Stimulated activated effector memory CD8-positive, alpha-beta T cell treated with anti-CD3 and anti-CD28 coated beads, Interleukin-12 subunit alpha, Interleukin-12 subunit beta, amount 100 ng/mL, for 72 hours (primary cell): ENCODE results near the gene IL27RA.

Experiments
- ATAC-seq: fragments of 150-1000 bp; cut with Tn5 transposase; 2 replicates; pipeline ENCODE4 v1.10.0; 2021
- DNase-seq, 2 donors: peaks; one replicate each; pipeline ENCODE4 v3.0.0; 2021 to 2022; ENCODE audit warnings: low spot score in 2 of 2
- H3K27ac Mint-ChIP-seq: one replicate; pipeline ENCODE4 v1.8.0; 2022; ENCODE audit warnings: mild to moderate bottlenecking, mixed read lengths
- H3K36me3 Mint-ChIP-seq: one replicate; pipeline ENCODE4 v1.8.0; 2022; ENCODE audit warnings: mild to moderate bottlenecking, mixed read lengths
- H3K4me1 Mint-ChIP-seq: one replicate; pipeline ENCODE4 v1.8.0; 2022; ENCODE audit warnings: mixed read lengths
- H3K4me3 Mint-ChIP-seq: one replicate; pipeline ENCODE4 v1.8.0; 2022; ENCODE audit warnings: mild to moderate bottlenecking, mixed read lengths
- H3K9me3 Mint-ChIP-seq: one replicate; pipeline ENCODE4 v1.8.0; 2022; ENCODE audit warnings: mixed read lengths

The IL27RA gene

GRCh38 chr19:14031719-14032480, at the start of gene IL27RA:
Gene IL27RA, plus strand, starts transcription at chr19:14031762. Its CDS starts 111 bp downstream, at chr19:14031873.
- Mint-ChIP-seq H3K36me3 (peaks cover 54% of the 10 kb centered on the region), H3K4me1 (peaks cover 35% of the 10 kb centered on the region), H3K9me3 (no peaks in the 10 kb centered on the region), H3K4me3 (peak within 1 kb of the TSS; percentile 96), H3K27ac (peak within 1 kb of the TSS; percentile 96)
- peak; percentile 62 to 89 for DNase-seq
- ATAC-seq, result peak; percentile 84

- H3K4me1 Mint-ChIP-seq, result peaks cover 25% of the 10 kb centered on the region
- ATAC-seq (no peak), DNase-seq (no peak)
- no peak overlapping the region for H3K27ac Mint-ChIP-seq
- H3K36me3 Mint-ChIP-seq, result peaks cover 11% of the 10 kb centered on the region
- no peak overlapping the region for H3K4me3 Mint-ChIP-seq
- no peaks in the 10 kb centered on the region for H3K9me3 Mint-ChIP-seq
Measured at GRCh38 chr19:13981988-13982501, 49.5 kb upstream of the IL27RA start.

GRCh38 chr19:13982773-13983172, 48.8 kb upstream of the IL27RA start:
- peaks cover 32% of the 10 kb centered on the region for H3K4me1 Mint-ChIP-seq
- H3K4me3 Mint-ChIP-seq, result no peak overlapping the region
- H3K36me3 Mint-ChIP-seq, result peaks cover 16% of the 10 kb centered on the region
- ATAC-seq (no peak), DNase-seq (no peak)
- no peaks in the 10 kb centered on the region for H3K9me3 Mint-ChIP-seq
- H3K27ac Mint-ChIP-seq, result peak overlapping the region; percentile 14

GRCh38 chr19:13983213-13983889, 48.2 kb upstream of the IL27RA start:
- Mint-ChIP-seq H3K4me3 (no peak overlapping the region), H3K27ac (peak overlapping the region; percentile 14), H3K9me3 (no peaks in the 10 kb centered on the region), H3K4me1 (peaks cover 38% of the 10 kb centered on the region), H3K36me3 (peaks cover 17% of the 10 kb centered on the region)
- ATAC-seq, result no peak
- DNase-seq, result no peak

- Mint-ChIP-seq H3K36me3 (peaks cover 25% of the 10 kb centered on the region), H3K27ac (no peak overlapping the region), H3K4me1 (peaks cover 46% of the 10 kb centered on the region), H3K4me3 (no peak overlapping the region), H3K9me3 (no peaks in the 10 kb centered on the region)
- DNase-seq (no peak), ATAC-seq (no peak)
Measured at GRCh38 chr19:13984186-13984585, 47.4 kb upstream of the IL27RA start.

- peak overlapping the region; percentile 72 for H3K4me3 Mint-ChIP-seq
- peak overlapping the region; percentile 98 for H3K27ac Mint-ChIP-seq
- H3K36me3 Mint-ChIP-seq, result peaks cover 25% of the 10 kb centered on the region
- no peak for ATAC-seq
- H3K4me1 Mint-ChIP-seq, result peaks cover 50% of the 10 kb centered on the region
- H3K9me3 Mint-ChIP-seq, result no peaks in the 10 kb centered on the region
- no peak for DNase-seq
Measured at GRCh38 chr19:13984875-13985741, 46.5 kb upstream of the IL27RA start.

- DNase-seq, result no peak
Measured at GRCh38 chr19:13985771-13986347, 45.7 kb upstream of the IL27RA start.

GRCh38 chr19:13986348-13986904, 45.1 kb upstream of the IL27RA start:
- H3K4me1 Mint-ChIP-seq, result peaks cover 51% of the 10 kb centered on the region

More at GRCh38 chr19:13985771-13986347, 45.7 kb upstream of the IL27RA start:
- Mint-ChIP-seq H3K27ac (peak overlapping the region; percentile 98), H3K4me3 (peak overlapping the region; percentile 72), H3K36me3 (peaks cover 25% of the 10 kb centered on the region), H3K9me3 (no peaks in the 10 kb centered on the region), H3K4me1 (peaks cover 51% of the 10 kb centered on the region)
- peak; percentile 1 for ATAC-seq

GRCh38 chr19:13987101-13987890, 44.3 kb upstream of the IL27RA start:
- H3K4me1 Mint-ChIP-seq, result peaks cover 51% of the 10 kb centered on the region
- peak overlapping the region; percentile 72 for H3K4me3 Mint-ChIP-seq
- DNase-seq (no peak), ATAC-seq (no peak)
- peaks cover 27% of the 10 kb centered on the region for H3K36me3 Mint-ChIP-seq
- H3K27ac Mint-ChIP-seq, result peak overlapping the region; percentile 98
- no peaks in the 10 kb centered on the region for H3K9me3 Mint-ChIP-seq

More at GRCh38 chr19:13986348-13986904, 45.1 kb upstream of the IL27RA start:
- H3K9me3 Mint-ChIP-seq, result no peaks in the 10 kb centered on the region
- peak; percentile 93 to 99 for DNase-seq
- peak overlapping the region; percentile 98 for H3K27ac Mint-ChIP-seq
- peak overlapping the region; percentile 72 for H3K4me3 Mint-ChIP-seq
- peaks cover 25% of the 10 kb centered on the region for H3K36me3 Mint-ChIP-seq
- ATAC-seq, result peak; percentile 95

- H3K27ac Mint-ChIP-seq, result peak overlapping the region; percentile 98
- DNase-seq (no peak), ATAC-seq (no peak)
- H3K9me3 Mint-ChIP-seq, result no peaks in the 10 kb centered on the region
- peaks cover 51% of the 10 kb centered on the region for H3K4me1 Mint-ChIP-seq
- H3K36me3 Mint-ChIP-seq, result peaks cover 36% of the 10 kb centered on the region
- H3K4me3 Mint-ChIP-seq, result no peak overlapping the region
Measured at GRCh38 chr19:13989487-13989886, 42.1 kb upstream of the IL27RA start.

- DNase-seq (no peak), ATAC-seq (no peak)
- H3K4me1 Mint-ChIP-seq, result peaks cover 51% of the 10 kb centered on the region
- H3K27ac Mint-ChIP-seq, result peak overlapping the region; percentile 98
- no peaks in the 10 kb centered on the region for H3K9me3 Mint-ChIP-seq
- H3K4me3 Mint-ChIP-seq, result no peak overlapping the region
- H3K36me3 Mint-ChIP-seq, result peaks cover 36% of the 10 kb centered on the region
Measured at GRCh38 chr19:13990085-13990484, 41.5 kb upstream of the IL27RA start.

- H3K36me3 Mint-ChIP-seq, result peaks cover 30% of the 10 kb centered on the region
- no peaks in the 10 kb centered on the region for H3K9me3 Mint-ChIP-seq
- peaks cover 32% of the 10 kb centered on the region for H3K4me1 Mint-ChIP-seq
- no peak overlapping the region for H3K27ac Mint-ChIP-seq
- ATAC-seq (no peak), DNase-seq (no peak)
- H3K4me3 Mint-ChIP-seq, result no peak overlapping the region
Measured at GRCh38 chr19:13992025-13992424, 39.5 kb upstream of the IL27RA start.

GRCh38 chr19:13993590-13994300, 37.8 kb upstream of the IL27RA start:
- Mint-ChIP-seq H3K27ac (no peak overlapping the region), H3K4me1 (peaks cover 15% of the 10 kb centered on the region), H3K9me3 (no peaks in the 10 kb centered on the region), H3K36me3 (peaks cover 20% of the 10 kb centered on the region), H3K4me3 (no peak overlapping the region)
- ATAC-seq (no peak), DNase-seq (no peak)
